Spleen (tissue), 11 donors: ENCODE measurements around the gene CHST1. TPM values are rescaled to one million over a fixed set of nuclear protein-coding genes. Genes with fewer than 3 reads are reported as not detected.

Experiments used
- DNase-seq: peaks from one replicate; pipeline ENCODE4 v3.0.0-alpha.2; 2020
- H3K27ac ChIP-seq, 8 donors: fragments of 200-600 bp; sonication (generic) in 7 of 8; 1 replicate in 4 of 8; 2 replicates in 4 of 8; pipeline versions ENCODE4 v1.5.0 to v1.8.0; 2016 to 2021; ENCODE audit warnings: inconsistent platforms in 4 of 8, mild to moderate bottlenecking in 4 of 8, moderate library complexity in 1 of 8
- H3K27me3 ChIP-seq, 7 donors: fragments of 200-600 bp; sonication (generic) in 6 of 7; replicated peaks in 1 of 7; 1 replicate in 4 of 7; 2 replicates in 3 of 7; pipeline versions ENCODE4 v1.5.0 to v1.8.0; 2016 to 2021; ENCODE audit warnings: inconsistent platforms in 3 of 7, mild to moderate bottlenecking in 1 of 7
- H3K36me3 ChIP-seq, 6 donors: fragments of 200-600 bp; sonication (generic) in 5 of 6; 1 replicate in 4 of 6; 2 replicates in 2 of 6; pipeline versions ENCODE4 v1.5.0 to v1.8.0; 2016 to 2021; ENCODE audit warnings: inconsistent platforms in 2 of 6
- H3K4me1 ChIP-seq, 6 donors: fragments of 200-600 bp; sonication (generic) in 5 of 6; 1 replicate in 3 of 6; 2 replicates in 3 of 6; pipeline versions ENCODE4 v1.5.0 to v1.8.0; 2016 to 2021; ENCODE audit warnings: inconsistent platforms in 3 of 6
- H3K4me3 ChIP-seq, 8 donors: fragments of 200-600 bp; sonication (generic) in 7 of 8; 1 replicate in 4 of 8; 2 replicates in 4 of 8; pipeline versions ENCODE4 v1.5.0 to v1.8.0; 2016 to 2021; ENCODE audit warnings: inconsistent platforms in 4 of 8, mild to moderate bottlenecking in 4 of 8, moderate library complexity in 2 of 8
- H3K9me3 ChIP-seq, 8 donors: fragments of 200-600 bp; sonication (generic) in 7 of 8; 1 replicate in 4 of 8; 2 replicates in 4 of 8; pipeline versions ENCODE4 v1.5.0 to v1.8.0; 2016 to 2021; ENCODE audit warnings: inconsistent platforms in 4 of 8
- CTCF ChIP-seq, 11 experiments: fragments of 200-600 bp in 7 of 11; fragments of 450-650 bp in 4 of 11; sonication (generic) in 4 of 11; IDR thresholded peaks in 8 of 11; conservative IDR thresholded peaks in 3 of 11; 1 replicate in 7 of 11; 2 replicates in 4 of 11; pipeline versions ENCODE4 v1.4.0 to v1.8.0; 2016 to 2021; ENCODE audit warnings: antibody characterized with exemption in 11 of 11, inconsistent platforms in 4 of 11, mild to moderate bottlenecking in 1 of 11
- POLR2A ChIP-seq, 3 donors: fragments of 450-650 bp; IDR thresholded peaks; one replicate each; pipeline ENCODE4 v1.5.1; 2017; ENCODE audit warnings: antibody characterized with exemption in 3 of 3, mild to moderate bottlenecking in 1 of 3
- POLR2AphosphoS5 ChIP-seq, 3 donors: sonication (generic); formaldehyde crosslinking; IDR thresholded peaks; one replicate each; pipeline ENCODE4 v1.5.1; 2017; ENCODE audit warnings: antibody characterized with exemption in 3 of 3
- WGBS, 5 donors: extraction: QIAGEN DNeasy Blood & Tissue Kit in 3 of 5; methylation state at CpG; one replicate each; pipeline versions ENCODE4 v1.1.5 to v1.1.7; 2013 to 2018; 5-methylcytosine and 5-hydroxymethylcytosine counted together
- intact Hi-C: fragments of 100-400 bp; cut with DNase I; formaldehyde crosslinking; loops from one replicate; pipeline ENCODE4 v1.15.0; 2023; ENCODE audit warnings: low total_unique reads
- polyA plus RNA-seq, 3 donors: library from polyadenylated mRNA; stranded (reverse); fragments of 200-250 nt; gene quantifications; one replicate each; pipeline ENCODE4 v1.2.1, GENCODE V29; 2013
- total RNA-seq, 7 donors: library from RNA; depleted of rRNA in 3 of 7; stranded (reverse); fragments of >200 nt in 3 of 7; fragmentation: NEBNext Ultra II Directional in 4 of 7; extraction: Animal tissue kit (Norgen Biotek cat#: 25700) in 4 of 7; gene quantifications; one replicate each; pipeline versions ENCODE4 v1.1.0 to v1.2.1, GENCODE V29; 2016 to 2021
- donor health status: healthy with polysubstance abuse.
- donor health status: DM: no; HTN: no; CAD: no; lungs with moderate emphysema.
- donor health status: DM: no; HTN: no; CAD: no.
- donor health status: Bipolar disorder and iron deficiency.
- donor health status: healthy.
- donor health status: DM: no; HTN: no; CAD: no.
- donor health status: DM: yes; HTN: yes; CAD: no.

CHST1 gene
- total and polyA plus RNA-seq, 10 donors = 1.1 to 18.9 (median 6.2) TPM

- Histone ChIP-seq H3K36me3 (no peaks in the 10 kb centered on the region), H3K27ac (no peak overlapping the region), H3K27me3 (peaks cover 0 to 58% (median 5%) of the 10 kb centered on the region in 7 donors), H3K4me1 (no peaks in the 10 kb centered on the region), H3K4me3 (no peak overlapping the region), H3K9me3 (no peaks in the 10 kb centered on the region)
- no peak for TF ChIP-seq POLR2A (IDR thresholded peaks at IDR 0.05)
- no peak for TF ChIP-seq POLR2AphosphoS5 (IDR thresholded peaks at IDR 0.05)
- TF ChIP-seq CTCF (IDR thresholded peaks at IDR 0.05 in 8 of 11, conservative IDR thresholded peaks at IDR 0.05 in 3 of 11) = no peak
- DNase-seq = no peak
- intact Hi-C loops = no loop called here
- WGBS, 5 donors = 74 to 85% (median 76%) methylated on average over 10 to 12 of the region's 12 CpGs
These were observed 6.1 kb upstream of the CHST1 start for GRCh38 chr11:45671246-45672171.

GRCh38 chr11:45670386-45671135, 5.1 kb upstream of the CHST1 start:
- no peak for DNase-seq
- TF ChIP-seq CTCF (IDR thresholded peaks at IDR 0.05 in 8 of 11, conservative IDR thresholded peaks at IDR 0.05 in 3 of 11) = no peak
- no peak for TF ChIP-seq POLR2A (IDR thresholded peaks at IDR 0.05)
- no peak for TF ChIP-seq POLR2AphosphoS5 (IDR thresholded peaks at IDR 0.05)
- Histone ChIP-seq H3K36me3 (no peaks in the 10 kb centered on the region), H3K4me3 (no peak overlapping the region), H3K27me3 (peaks cover 0 to 68% (median 15%) of the 10 kb centered on the region in 7 donors), H3K4me1 (peaks cover 0 to 9% (median 5%) of the 10 kb centered on the region in 6 donors), H3K27ac (no peak overlapping the region), H3K9me3 (no peaks in the 10 kb centered on the region)
- 67 to 79% (median 77%) methylated on average over 14 of the region's 14 CpGs for WGBS, 5 donors
- intact Hi-C loops = no loop called here

GRCh38 chr11:45669956-45670355, 4.5 kb upstream of the CHST1 start:
- 68 to 84% (median 78%) methylated on average over 4 of the region's 4 CpGs for WGBS, 5 donors
- Histone ChIP-seq H3K36me3 (no peaks in the 10 kb centered on the region), H3K4me3 (no peak overlapping the region), H3K27me3 (peaks cover 0 to 74% (median 21%) of the 10 kb centered on the region in 7 donors), H3K4me1 (peaks cover 0 to 15% (median 11%) of the 10 kb centered on the region in 6 donors), H3K27ac (no peak overlapping the region), H3K9me3 (no peaks in the 10 kb centered on the region)
- TF ChIP-seq POLR2AphosphoS5 (IDR thresholded peaks at IDR 0.05) (no peak), CTCF (IDR thresholded peaks at IDR 0.05 in 8 of 11, conservative IDR thresholded peaks at IDR 0.05 in 3 of 11) (no peak), POLR2A (IDR thresholded peaks at IDR 0.05) (no peak)
- intact Hi-C loops = no loop called here
- DNase-seq = no peak

- TF ChIP-seq CTCF (IDR thresholded peaks at IDR 0.05 in 8 of 11, conservative IDR thresholded peaks at IDR 0.05 in 3 of 11) (no peak), POLR2A (IDR thresholded peaks at IDR 0.05) (no peak), POLR2AphosphoS5 (IDR thresholded peaks at IDR 0.05) (no peak)
- peaks cover 7 to 23% (median 19%) of the 10 kb centered on the region in 6 donors for H3K4me1 ChIP-seq
- peaks cover 0 to 82% (median 29%) of the 10 kb centered on the region in 7 donors for H3K27me3 ChIP-seq
- intact Hi-C loops = no loop called here
- 73 to 89% (median 87%) methylated on average over 3 of the region's 3 CpGs for WGBS, 5 donors
- no peak for DNase-seq
- no peak overlapping the region for H3K27ac ChIP-seq
- no peaks in the 10 kb centered on the region for H3K9me3 ChIP-seq
- H3K36me3 ChIP-seq = no peaks in the 10 kb centered on the region
- no peak overlapping the region for H3K4me3 ChIP-seq
These were observed 3.7 kb upstream of the CHST1 start for GRCh38 chr11:45669146-45669545.
